Hematopoietic multipotent progenitor cell treated with erythropoietin and hydrocortisone succinate and interleukin-3 and kit ligand, for 15 days (in vitro differentiated cells): ENCODE measurements around the gene PLAGL2.

Experiments
- DNase-seq: peaks from one replicate; pipeline ENCODE4 v3.0.0-alpha.2; 2015; ENCODE audit warnings: low spot score

PLAGL2 gene

GRCh38 chr20:32150291-32150848 is 57.2 kb downstream of the PLAGL2 start:
- no peak for DNase-seq

DNA sequence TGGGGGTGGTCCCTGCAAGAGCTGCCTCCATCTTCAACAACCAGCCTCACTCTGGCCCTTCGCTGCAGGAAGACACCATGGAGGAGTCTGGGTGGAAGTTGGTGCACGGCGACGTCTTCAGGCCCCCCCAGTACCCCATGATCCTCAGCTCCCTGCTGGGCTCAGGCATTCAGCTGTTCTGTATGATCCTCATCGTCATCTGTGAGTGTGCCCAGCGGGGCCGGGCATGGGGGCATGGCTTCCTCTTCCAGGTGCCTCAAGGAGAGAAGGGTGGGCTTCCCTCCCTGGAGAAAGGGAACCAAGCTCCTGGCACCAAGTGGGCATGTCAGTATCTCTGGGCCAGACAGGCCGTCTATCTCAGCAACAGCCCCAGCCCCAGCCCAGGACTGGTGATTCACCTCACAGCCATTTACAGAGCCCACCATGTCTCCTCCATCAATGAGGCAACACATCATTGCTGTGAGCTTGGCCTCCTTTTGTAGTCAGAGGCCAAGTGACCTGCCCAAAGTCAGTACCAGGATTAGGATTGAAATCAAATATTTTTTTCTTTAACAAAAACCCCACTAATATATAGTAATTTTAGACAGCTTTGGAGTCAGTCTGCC is 57.9 kb downstream of the PLAGL2 start:
- DNase-seq = no peak

GRCh38 chr20:32144898-32145662 is 62.5 kb downstream of the PLAGL2 start:
- DNase-seq = no peak

DNA sequence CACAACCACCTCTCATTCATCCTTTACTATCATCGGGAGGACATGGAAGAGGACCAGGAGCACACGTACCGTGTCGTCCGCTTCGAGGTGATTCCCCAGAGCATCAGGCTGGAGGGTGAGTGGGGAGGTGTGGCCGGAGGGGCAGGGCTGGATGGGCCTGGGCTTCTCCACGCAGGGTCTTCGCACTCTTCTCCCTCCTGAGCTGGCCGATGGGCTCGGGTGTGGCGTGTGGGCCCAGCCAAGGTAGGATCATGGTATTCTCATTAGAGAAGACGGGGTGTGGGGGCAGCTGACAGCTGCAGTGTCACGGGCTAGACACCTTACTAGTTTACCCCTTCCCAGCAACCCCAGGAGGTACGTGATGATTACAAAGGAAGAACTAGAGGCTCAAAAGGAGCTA is 64.6 kb downstream of the PLAGL2 start:
- DNase-seq = no peak
